Activated T-helper 9 cell treated with anti-CD3 and anti-CD28 coated beads, Interleukin-2, amount 50 U/mL, for 16 hours (primary cell): ENCODE measurements around the gene GDPD5.
A peak's percentile ranks its signal among the peaks of the same experiment; 100 is the strongest.

Experiments used
- DNase-seq: peaks from one replicate; pipeline ENCODE4 v3.0.0-alpha.2; 2020; ENCODE audit warnings: low read depth

GDPD5 gene

GRCh38 chr11:75534259-75535069 is 8.7 kb upstream of the GDPD5 start:
- no peak for DNase-seq

GRCh38 chr11:75533896-75534258 is 8.1 kb upstream of the GDPD5 start:
- no peak for DNase-seq

DNA sequence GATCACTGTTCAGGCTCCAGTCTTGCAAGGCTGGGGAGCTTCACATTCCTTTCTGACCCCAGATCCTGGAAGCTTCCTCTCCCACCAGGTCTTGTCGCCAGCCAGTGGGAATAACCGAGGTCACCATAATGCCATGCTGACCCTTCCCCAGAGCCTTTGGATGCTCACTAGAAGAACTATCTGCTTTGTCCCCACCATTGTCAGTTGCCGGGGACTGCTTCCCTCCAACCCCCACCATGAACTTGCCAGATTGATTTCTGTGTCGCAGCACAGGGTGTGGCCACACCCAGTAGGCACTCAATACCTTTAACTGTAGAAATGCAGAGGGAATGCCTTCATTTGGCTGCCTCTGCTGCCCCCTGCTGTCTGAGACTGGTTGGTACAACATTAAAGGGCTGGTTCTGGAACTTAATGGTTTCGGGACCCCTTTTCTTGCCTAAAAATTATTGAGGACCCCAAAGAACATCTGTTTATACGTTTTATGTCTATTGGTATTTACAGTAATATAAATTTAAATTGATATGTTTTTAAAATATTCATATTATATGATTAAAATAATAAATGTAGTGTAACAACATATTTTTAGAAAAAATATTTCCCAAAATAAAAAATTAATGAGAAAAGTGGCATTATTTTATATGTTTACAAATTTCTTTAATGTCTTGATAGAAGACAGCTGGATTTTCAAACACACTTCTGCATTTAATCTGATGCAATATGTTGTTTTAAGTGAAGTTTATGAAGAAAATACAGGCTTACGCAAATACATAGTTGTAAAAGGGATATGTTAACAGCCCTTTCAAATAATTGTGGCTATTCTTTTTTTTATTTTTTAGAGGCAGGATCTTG is 6.7 kb upstream of the GDPD5 start:
- peak; percentile 72 for DNase-seq

DNA sequence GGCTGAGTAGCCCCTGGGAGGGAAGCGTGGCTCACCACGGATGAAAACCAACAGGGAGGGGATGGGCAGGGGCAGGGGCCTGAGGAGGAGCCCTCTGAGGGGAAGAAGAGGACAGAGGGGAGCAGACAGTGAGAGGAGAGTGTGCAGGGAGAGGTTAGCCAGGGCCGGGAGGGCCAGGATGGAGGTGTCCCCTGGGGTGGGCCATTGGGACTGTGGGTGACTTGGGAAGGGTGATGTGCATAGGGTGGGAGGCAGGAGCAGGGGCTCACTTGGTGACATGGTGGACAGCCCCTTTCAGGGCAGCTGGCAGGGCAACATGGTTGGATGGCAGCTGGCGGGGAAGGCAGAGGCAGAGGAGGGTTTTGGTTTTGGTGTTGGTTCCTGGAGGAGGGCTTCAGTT is 5.6 kb upstream of the GDPD5 start:
- no peak for DNase-seq

DNA sequence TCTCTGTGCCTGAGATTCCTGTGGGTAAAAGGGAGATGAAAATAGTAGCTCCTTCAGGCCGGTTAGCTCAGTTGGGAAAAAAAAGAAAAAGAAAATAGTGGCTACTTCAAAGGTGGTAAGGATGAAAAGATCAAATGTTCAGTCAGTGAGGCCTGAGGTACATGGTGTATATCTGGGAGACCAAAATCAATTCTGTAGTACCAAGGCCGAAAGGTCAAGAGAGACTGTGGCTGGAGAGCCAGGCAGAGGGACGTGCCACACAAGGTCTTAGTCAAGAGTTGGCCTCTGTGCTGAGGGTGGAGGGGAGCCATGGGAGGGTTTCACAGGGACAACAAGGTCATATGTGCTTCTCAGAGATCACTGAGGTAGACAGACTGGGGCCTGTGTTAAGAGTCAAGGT is 4.8 kb upstream of the GDPD5 start:
- DNase-seq, result no peak

DNA sequence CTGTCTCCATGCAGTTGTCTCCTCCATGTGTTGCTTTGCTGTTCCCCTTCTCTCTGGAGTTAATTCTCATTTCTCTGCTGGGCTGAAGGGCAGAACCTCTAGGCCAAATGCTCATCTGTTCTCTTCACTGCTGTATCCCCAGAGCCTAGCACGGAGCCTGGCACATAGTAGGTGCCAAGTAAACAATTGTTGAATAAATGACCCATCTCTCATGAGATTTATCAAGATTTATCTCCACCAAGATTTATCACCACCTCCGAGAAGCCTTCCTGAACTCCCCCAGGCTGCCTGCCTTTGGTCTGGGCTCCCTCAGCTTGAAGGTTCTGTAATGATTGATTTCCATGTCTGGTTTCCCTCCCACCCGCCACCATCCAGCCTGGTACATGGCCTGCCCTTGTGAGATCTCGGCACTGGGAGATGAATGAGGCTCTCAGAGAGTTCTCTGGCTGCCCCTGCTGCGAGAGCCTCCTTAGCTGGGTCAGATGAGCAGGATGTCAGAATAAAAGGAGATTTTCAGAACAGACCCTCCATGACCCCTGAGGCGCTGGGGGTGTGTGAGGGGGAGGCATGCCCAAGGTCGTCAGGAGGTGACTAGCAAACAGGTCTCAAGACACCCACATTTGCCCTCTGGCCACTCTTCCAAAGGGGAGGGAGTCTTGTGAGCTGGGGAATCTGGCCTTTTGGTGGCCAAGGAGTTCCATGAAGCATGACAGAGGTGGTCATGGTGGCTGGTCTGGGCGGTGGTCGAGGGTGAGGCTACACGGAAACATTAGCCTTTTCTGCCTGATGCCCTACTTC is 2.4 kb upstream of the GDPD5 start:
- no peak for DNase-seq

- no peak for DNase-seq
These were observed 1.4 kb upstream of the GDPD5 start for GRCh38 chr11:75527130-75527529.

DNA sequence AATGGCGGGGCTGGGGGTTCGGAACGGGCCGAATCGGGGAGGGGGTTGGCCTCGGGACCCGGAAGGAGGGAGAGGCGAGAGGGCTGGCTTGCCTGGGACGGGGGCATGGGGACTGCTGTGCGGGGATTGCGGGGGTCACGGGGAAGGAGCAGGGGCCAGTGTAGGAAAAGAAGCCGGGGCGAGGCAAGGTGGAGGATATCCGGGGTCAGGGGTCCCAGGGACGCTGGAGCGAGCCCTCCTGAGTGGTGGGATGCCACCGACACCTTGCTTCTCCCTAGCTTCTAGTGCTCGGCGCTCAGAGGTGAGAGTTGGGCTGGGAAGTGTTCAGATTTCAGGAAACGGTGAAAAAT is 426 bp upstream of the GDPD5 start:
- no peak for DNase-seq

GRCh38 chr11:75524665-75525432 is 892 bp downstream of the GDPD5 start:
- DNase-seq, result peak; percentile 27

DNA sequence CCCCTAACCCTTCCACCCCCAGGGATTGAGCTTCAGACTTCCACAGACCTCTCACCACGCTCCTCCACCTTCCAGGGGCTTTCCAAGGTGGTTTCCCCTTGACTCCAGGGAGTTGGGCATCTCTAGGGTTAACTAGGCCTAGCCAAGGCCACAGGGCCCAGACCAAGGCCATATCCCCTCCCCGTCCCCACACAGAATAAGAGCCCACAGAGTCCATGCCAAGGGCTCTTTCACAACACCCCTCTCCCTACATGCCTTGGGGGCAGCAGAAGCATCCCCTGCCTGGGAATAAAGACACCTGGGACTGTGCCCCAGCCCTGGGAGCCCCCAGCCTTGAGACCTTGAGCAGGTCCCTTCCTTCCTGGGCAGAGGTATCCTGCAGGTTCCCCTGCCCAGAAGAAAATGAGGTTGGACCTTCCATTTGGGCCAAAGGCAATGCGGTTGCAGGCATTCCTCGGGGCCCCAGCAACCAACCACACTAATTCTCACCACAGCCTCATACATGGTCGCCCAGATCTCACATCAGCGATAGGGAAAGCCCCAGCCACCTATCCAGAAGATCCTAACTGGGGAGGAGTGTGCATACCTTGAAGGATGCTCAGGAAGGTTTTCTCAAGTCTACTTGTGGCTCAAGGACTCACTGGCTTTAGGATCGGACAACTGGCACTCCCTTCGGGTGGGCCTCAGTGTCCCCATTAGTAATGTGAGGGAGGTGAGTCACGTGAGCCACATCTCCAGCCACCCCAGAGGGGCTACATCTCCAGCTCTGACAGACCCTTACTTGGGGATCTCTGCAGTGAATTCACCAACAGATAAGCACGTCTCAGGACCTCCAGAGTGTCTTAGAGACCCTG is 1.7 kb downstream of the GDPD5 start:
- DNase-seq, result no peak

- DNase-seq, result no peak
These were observed 2.6 kb downstream of the GDPD5 start for GRCh38 chr11:75523189-75523588.

- DNase-seq, result no peak
These were observed 3.3 kb downstream of the GDPD5 start for GRCh38 chr11:75522286-75523044.

GRCh38 chr11:75520688-75521087 is 5.1 kb downstream of the GDPD5 start:
- DNase-seq, result no peak

DNA sequence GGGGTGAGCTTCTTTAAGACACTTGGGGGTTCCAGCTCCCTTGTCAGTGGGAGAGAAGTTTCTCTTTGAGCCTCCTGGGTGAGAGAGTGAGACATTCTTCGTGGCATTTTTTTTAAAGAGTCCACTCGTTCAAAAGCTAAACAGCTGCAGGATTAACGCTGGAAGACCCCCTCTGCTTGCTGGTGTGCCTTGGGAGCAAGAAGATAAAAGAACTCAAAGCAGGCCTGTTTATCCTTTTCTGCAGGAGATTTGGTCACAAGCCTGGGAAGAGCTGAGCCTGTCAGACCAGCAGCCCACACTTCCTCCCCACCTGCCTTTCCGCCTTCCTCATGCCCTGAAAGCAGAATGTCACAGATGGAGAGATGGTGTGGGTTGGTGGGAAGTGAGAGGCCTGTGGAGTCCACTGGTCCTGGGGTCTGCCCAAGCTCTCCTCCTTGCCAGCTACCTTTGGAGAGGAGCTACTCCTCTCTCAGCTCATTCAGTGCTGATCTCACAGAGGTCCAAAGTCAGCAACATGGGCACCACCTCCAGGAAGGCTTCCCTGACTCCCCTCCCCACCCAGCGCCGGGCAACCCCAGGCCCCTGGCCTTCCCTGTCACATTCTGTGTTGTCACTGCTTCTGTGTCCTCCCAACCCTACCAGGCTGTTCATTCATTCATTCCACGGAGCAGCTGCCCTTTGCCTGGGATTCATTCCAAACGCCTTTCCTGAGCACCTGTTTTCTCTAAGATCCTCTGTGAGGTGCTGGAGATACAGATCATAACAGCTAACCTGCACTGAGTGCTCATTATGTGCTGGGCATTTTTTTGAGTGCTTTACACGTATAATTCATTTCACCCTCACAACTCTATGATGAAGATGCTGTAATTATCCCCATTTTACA is 6.7 kb downstream of the GDPD5 start:
- DNase-seq, result no peak

DNA sequence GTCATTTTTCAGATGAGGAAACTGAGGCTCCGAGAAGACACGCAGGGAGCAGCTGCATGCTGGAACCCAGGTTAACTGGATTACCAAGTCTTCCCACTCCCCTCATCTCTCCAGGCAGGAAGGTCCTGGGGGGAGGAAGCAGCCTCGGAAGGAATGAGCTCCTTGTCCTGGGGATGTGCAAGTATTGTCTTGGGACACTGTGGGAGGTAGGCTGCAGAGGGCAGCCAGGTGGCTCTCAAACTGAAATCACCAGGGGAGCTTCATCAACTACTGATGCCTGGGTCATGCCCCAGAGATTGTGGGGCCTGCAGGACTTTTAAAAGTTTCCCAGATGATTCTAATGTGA is 7.6 kb downstream of the GDPD5 start:
- no peak for DNase-seq

DNA sequence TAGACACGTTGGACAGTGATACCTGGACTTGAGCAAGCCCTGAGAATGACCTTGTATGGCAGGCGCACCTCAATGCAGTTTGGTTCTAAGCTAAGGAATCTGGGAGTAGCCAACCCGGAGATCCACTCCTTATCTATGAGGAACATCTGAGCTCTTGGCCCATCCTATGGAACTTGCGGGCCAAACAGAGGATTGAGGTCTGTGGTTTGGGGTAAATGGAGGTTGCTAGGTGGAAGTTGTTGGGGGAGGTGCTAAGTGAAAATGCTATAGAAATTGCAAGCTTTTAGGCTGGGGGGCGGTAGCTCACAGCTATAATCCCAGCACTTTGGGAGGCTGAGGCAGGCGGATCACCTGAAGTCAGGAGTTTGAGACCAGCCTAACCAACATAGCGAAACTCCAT is 8.9 kb downstream of the GDPD5 start:
- no peak for DNase-seq

DNA sequence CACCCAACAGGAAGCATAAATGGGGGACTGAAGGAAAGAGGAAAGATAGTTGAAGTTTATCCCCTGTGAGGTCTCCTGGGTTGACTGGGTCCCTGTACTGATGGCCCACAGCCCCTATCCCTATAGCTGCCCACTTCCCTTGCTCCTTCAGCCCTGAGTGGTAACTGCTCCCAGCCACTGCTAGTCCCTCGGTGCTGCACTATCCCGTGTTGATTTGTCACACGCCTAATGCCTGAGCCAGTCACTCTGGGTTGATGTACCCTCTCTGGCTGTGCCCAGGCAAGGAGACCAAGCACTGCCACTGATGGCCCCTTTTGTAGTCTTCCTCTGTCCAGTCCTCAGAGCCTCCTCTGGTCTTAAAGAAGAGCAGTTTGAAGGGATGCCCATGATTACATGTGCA is 9.6 kb downstream of the GDPD5 start:
- no peak for DNase-seq

DNA sequence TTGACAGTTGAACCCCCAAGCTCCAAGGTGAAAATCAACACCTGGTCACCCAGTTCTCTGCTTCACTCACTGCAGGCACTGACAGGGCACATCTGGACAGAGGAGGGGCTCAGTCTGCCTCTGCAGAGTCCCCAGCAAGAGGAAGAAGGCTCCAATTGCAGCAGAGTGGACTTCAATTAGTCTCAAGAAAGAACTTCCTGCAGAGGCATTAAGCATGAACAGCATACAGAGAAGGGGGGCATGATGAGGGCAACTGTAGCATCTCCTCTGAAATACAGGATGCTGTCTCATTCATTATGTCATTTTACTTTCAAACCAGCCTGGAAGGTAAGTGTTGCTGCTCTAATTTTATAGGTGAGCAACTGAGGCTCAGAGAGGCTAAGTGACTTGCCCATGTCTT is 11.1 kb downstream of the GDPD5 start:
- no peak for DNase-seq

DNA sequence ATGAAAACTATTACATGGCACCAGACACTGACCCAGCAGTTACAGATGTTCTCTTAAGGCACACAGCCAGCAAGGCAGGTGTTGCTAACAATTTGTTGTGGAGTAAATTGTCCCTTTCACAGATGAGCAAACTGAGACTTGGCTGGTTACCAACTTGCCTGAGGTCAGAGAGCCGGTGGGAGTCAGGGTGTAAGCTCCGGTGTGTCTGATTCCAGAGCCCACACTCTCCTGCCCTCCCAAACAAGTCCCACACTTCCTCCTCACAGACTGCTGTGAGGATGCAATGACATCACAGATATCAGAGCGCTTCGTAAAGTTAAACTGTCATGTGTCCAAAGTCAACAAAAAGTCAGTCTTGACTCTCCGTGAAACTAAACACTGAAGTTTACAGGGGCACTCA is 12.5 kb downstream of the GDPD5 start:
- DNase-seq, result no peak

GRCh38 chr11:75510723-75511019 is 15.1 kb downstream of the GDPD5 start:
- DNase-seq, result no peak
